Embryonic facial prominence (tissue), 1 donor: ENCODE measurements around the gene CCT6A.
"Not testable (repeated sequence)": the region's sequence is repeated elsewhere in the genome, so short reads cannot be mapped to it uniquely, and the experiment has no call there.

Source experiments
- DNase-seq: peaks from one replicate; pipeline ENCODE4 v3.0.0-alpha.2; 2016; ENCODE audit errors: extremely low spot score

Gene CCT6A, protein sequence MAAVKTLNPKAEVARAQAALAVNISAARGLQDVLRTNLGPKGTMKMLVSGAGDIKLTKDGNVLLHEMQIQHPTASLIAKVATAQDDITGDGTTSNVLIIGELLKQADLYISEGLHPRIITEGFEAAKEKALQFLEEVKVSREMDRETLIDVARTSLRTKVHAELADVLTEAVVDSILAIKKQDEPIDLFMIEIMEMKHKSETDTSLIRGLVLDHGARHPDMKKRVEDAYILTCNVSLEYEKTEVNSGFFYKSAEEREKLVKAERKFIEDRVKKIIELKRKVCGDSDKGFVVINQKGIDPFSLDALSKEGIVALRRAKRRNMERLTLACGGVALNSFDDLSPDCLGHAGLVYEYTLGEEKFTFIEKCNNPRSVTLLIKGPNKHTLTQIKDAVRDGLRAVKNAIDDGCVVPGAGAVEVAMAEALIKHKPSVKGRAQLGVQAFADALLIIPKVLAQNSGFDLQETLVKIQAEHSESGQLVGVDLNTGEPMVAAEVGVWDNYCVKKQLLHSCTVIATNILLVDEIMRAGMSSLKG

DNA sequence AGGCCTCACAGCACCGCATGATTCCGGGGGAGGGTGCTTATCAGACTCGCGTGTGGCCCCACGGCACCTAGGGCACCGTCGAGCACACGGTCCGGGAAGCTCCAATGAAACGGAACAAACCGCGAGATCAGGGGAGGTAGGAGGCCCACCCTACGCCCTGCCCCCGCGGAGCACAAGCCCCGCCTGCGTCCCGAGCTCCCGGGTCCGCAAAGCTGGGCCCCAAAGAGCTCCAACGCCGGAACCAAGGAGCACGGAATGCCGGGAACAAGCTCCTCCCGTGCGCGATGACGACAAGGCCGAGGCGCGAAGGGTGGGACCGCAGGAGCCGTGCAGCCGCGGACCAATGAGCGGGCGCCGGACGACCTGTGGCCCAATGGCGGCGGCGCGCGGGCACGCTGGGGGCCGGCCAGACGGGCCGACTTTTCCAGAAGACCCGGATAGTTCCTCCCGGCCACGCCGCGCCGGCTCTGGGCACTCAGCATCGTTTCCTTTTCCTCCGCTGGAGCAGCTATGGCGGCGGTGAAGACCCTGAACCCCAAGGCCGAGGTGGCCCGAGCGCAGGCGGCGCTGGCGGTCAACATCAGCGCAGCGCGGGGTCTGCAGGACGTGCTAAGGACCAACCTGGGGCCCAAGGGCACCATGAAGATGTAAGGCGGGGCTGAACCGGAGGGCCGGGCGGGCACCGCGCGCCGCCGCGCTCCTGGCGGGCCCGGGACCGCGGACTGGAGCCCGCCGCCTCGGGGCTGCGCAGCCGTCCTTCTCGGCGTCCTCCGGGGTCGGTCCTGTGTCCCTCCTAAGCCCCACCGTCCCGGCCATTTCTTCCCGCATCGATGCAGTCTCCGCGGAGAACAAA is at the start of gene CCT6A, which contains the start of gene PSPH:
TSS of gene CCT6A (plus strand) at position 427 of the 853 bp plus-strand sequence. CDS start at position 511, 84 bp downstream.
TSS of gene PSPH (minus strand) at position 106 of the 853 bp plus-strand sequence. CDS start 30,232 bp downstream, outside the sequence.
- DNase-seq: peak; percentile 93

- no peak for DNase-seq
Observed at GRCh38 chr7:56003749-56004148, 47.8 kb upstream of the CCT6A start.

GRCh38 chr7:56007167-56007652 is 44.4 kb upstream of the CCT6A start:
- DNase-seq: no peak

DNA sequence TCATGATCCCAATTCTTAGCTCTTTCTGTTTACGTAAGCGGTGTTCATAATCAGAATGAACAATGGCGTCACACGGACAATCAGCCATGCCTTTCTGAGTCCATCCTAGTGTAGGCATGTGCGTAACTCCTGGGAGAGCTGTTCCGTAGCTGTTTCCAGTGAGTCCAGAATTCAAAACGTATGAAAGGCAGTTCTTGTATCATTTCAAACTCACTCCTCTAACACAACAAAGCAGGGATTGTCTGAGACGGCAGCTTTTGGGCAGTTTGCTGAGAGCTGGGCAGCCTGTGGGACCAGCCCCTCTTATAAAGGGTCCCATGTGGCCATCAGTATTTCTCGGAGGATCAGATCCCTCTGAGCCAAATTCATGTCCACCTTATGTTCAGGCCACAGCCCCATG is 43.7 kb upstream of the CCT6A start:
- no peak for DNase-seq

DNA sequence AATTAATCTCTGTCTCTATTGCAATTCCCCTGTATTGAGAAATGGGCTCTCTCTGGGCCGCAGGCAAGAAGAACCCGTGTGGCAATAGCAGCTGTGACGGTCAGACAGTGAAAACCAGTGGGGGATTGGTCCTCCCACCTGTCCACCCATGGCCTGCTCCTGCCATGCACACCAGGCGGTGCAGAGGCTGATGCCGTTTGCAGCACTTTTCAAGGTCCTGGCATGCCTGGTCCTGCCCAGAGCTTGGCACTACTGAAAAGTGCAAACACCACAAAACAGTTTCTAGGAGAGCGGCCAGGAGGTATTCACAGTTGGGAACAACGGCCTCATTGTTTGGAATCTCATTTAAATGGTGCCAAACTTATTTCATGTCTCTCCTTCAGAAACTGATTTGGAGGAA is 41.9 kb upstream of the CCT6A start:
- DNase-seq: no peak

GRCh38 chr7:56017015-56017414 is 34.5 kb upstream of the CCT6A start:
- DNase-seq: not testable (repeated sequence)

GRCh38 chr7:56019501-56019900 is 32.1 kb upstream of the CCT6A start:
- no peak for DNase-seq

DNA sequence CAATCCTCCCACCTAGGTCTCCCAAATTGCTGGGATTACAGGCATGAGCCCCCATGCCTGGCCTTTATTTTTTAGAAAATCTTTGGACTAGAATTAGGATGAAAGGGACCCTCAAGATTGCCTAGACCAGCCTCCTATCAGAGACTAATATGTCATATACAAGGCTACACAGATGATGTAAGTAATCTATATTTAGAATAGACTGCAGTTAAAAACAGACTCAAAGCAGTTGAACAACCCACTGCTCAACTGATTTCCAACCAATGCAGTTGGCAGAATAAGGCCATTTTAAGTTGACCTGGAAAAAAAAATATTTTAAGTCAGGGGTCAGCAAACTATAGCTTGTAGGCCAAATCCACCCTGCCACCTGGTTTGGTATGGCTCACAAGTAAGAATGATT is 28.1 kb upstream of the CCT6A start:
- no peak for DNase-seq

GRCh38 chr7:56026538-56026937 is 25.0 kb upstream of the CCT6A start:
- no peak for DNase-seq

DNA sequence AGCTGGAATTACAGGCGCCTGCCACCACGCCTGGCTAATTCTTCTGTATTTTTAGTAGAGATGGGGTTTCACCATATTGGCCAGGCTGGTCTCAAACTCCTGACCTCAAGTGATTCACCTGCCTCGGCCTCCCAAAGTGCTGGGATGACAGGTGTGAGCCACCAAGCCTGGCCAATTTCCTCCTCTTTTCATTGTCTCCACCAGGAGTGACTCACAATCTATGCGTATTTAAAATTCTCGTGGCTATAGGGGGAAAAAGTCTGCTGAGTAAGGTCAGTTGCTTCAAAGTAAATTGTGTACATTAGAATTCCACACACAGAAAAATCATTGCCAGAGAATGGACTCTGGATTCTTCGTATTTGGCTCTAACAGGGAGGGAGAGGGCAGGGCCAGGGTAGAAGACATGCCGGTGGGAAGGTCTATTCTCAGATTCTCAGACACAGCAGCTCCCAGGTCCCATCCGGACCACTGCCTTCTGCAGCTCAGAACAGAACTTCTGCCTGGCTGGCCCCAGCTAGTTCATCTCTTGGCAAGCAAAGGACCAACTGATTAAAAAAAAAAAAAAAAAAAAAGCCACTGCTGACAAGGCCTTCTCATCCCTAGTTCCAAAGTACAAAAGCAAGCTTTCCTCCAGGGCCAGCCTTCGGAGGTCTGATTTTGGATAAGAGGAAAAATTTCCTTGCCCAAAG is 22.5 kb upstream of the CCT6A start:
- no peak for DNase-seq

DNA sequence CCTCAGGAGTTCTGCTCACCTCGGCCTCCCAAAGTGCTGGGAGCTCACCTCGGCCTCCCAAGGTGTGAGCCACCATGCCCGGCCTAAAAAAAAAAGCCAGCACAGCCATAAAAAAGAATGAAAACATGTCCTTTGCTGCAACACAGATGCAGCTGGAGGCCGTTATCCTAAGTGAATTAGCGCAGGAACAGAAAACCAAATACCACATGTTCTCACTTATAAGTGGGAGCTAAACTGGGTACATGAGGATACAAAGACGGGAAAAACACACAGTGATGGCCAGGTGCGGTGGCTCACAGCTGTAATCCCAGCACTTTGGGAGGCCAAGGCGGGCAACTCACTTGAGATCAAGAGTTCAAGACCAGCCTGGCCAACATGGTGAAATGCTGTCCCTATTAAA is 21.2 kb upstream of the CCT6A start:
- DNase-seq: no peak

DNA sequence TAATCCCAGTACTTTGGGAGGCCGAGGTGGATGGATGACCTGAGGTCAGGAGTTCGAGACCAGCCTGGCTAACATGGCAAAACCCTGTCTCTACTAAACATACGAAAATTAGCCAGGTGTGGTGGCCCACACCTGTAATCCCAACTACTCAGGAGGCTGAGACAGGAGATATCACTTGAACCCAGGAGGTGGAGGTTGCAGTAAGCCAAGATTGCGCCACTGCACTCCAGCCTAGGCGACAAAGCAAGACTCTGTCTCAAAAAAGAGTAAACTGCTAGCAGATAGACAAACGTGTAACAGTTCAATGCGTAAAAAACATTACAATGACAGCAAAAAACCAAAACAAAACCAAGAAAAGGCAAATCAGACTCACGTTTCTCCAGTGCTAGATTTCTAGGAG is 20.0 kb upstream of the CCT6A start:
- DNase-seq: not testable (repeated sequence)

- not testable (repeated sequence) for DNase-seq
Observed at GRCh38 chr7:56032578-56032977, 19.0 kb upstream of the CCT6A start.

DNA sequence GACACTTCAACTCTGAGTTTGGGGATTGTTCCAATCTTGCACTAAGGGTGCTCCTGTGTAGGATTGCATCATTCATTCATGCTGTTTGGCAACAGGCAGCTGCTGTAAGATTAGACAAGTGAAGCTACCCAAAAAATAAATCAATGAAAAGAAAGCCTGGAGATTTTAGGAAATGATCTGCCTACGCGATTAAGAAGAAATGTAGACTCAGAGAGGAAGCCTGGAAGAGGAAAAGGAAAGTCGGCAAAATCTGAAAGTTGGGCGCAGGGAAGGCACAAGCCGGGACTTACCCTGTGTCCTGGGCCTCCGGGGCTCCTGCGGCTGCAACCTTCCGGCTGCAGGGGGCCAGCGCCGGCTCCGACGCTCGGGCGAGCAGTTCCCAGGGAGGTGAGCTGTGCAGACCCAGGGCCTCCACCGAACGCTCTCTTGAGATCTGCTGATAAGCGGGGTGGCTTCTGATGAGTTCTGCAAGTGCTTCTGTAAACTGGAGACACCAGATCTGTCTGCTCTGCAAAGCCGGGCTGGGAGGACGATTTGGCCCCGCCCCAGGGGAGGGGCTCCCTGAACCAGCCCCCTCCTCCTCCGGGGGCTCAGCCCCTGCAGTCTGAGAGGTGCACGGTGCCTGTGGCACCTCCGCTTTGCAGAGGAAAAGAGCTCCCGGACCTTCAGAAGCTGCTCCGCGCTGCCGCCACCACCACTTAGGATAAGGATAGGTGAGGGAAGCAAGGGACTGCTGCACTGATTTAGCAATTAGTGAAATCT is 17.7 kb upstream of the CCT6A start:
- DNase-seq: no peak

DNA sequence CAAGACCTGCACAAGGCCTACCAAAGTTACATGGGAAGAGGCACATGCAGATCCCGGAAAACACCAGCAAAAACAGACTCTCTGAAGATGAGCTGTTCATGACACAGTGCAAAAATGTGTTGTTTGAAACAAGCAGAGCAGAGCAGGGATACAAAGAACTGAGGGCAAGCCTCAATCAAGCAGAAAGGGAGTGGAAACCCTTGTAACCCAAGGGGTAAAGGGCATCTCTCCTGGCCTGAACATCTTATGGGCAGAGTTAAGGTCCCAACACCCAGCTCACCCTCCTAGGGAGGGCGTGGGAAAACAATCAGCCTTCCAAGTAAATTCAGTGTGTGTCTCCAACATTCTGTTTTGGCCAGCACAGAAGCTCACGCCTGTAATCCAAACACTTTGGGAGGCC is 10.8 kb upstream of the CCT6A start:
- DNase-seq: no peak

DNA sequence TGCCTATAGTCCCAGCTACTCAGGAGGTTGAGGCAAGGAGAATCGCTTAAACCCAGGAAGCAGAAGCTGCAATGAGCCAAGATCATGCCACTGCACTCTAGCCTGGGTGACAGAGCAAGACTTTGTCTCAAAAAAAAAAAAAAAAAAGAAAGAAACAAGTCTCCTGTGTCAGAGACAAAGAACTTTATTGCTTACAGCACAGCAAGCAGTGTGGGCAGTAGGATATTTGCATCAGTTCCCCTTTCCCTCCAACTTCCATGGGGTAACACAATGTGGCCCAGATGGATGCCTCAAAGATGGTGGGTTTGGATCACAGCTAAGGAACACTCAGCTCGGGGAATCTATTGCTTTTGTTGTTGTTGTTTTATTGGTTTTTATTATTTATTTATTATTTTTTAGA is 5.8 kb upstream of the CCT6A start:
- DNase-seq: not testable (repeated sequence)

GRCh38 chr7:56046721-56047445 is 4.7 kb upstream of the CCT6A start:
- DNase-seq: no peak

- not testable (repeated sequence) for DNase-seq
Observed at GRCh38 chr7:56047446-56048116, 4.0 kb upstream of the CCT6A start.

- DNase-seq: no peak
Observed at GRCh38 chr7:56048245-56048644, 3.3 kb upstream of the CCT6A start.

DNA sequence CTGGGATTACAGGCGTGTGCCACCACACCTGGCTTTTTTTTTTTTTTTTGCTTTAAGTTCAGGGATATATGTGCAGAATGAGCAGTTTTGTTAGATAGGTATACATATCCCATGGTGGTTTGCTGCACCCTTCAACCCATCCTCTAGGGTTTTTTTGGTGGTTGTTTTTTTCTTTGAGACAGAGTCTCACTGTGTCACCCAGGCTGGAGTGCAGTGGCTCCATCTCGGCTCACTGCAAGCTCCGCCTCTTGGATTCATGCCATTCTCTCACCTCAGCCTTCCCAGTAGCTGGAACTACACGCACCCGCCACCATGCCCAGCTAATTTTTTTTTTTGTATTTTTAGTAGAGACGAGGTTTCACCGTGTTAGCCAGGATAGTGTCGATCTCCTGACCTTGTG is 2.8 kb upstream of the CCT6A start:
- DNase-seq: not testable (repeated sequence)
